Endothelial cell of umbilical vein (primary cell): ENCODE results near the gene PTPRD. TPM values are rescaled to one million over a fixed set of nuclear protein-coding genes. Genes with fewer than 3 reads are reported as not detected.

Experiments used
- BruUV-seq: library from RNA; stranded (reverse); fragments of 400-500 nt; replicated peaks from 2 replicates; lab custom pipeline; 2021; lab: Mats Ljungman, UMichigan
- CTCF ChIA-PET: fragments of 300-600, 350-600 bp; sonication (Branson Sonifier 250); formaldehyde crosslinking; loops from one replicate; lab custom pipeline; 2021; ENCODE audit warnings: antibody characterized with exemption, inconsistent platforms; lab: Charles Lee
- POLR2A ChIA-PET: fragments of 300-600, 350-600 bp; sonication (Branson Sonifier 250); formaldehyde crosslinking; loops from one replicate; lab custom pipeline; 2021; ENCODE audit warnings: antibody characterized with exemption, inconsistent platforms; lab: Charles Lee
- DNase-seq: peaks from one replicate; pipeline ENCODE4 v3.0.0-alpha.2; 2011; ENCODE audit warnings: low read depth, low spot score
- FAIRE-seq: peaks from 2 replicates; lab custom pipeline; 2011; peaks lifted over from hg19 to GRCh38; lab: Jason Lieb, UNC
- H2AFZ ChIP-seq: 2 replicates; pipeline ENCODE4 v1.6.0; 2012; ENCODE audit warnings: low read depth, low read length, control low read depth, inconsistent platforms
- H3K27ac ChIP-seq: 2 replicates; pipeline ENCODE4 v1.5.1; 2011; ENCODE audit warnings: low read depth, mild to moderate bottlenecking, control low read depth, low read length, moderate library complexity; ENCODE audit not compliant: insufficient read depth
- H3K27me3 ChIP-seq, 2 experiments: 2 replicates each; pipeline versions ENCODE4 v1.6.0 to v1.6.1; 2011; ENCODE audit warnings: low read length in 2 of 2, mixed read lengths in 1 of 2; ENCODE audit not compliant: control insufficient read depth in 2 of 2, insufficient read depth in 2 of 2
- H3K36me3 ChIP-seq, 2 experiments: 2 replicates in 1 of 2; 3 replicates in 1 of 2; pipeline ENCODE4 v1.5.1; 2011; ENCODE audit warnings: low read length in 2 of 2, mild to moderate bottlenecking in 1 of 2, moderate library complexity in 1 of 2; ENCODE audit not compliant: control insufficient read depth in 2 of 2, insufficient read depth in 2 of 2; ENCODE audit errors: extremely low read depth in 1 of 2
- H3K4me1 ChIP-seq: 3 replicates; pipeline ENCODE4 v1.5.1; 2011; ENCODE audit warnings: mild to moderate bottlenecking, low read length; ENCODE audit not compliant: control insufficient read depth, insufficient read depth; ENCODE audit errors: extremely low read depth
- H3K4me2 ChIP-seq: 2 replicates; pipeline ENCODE4 v1.6.1; 2011; ENCODE audit warnings: low read length, control low read depth, mixed read lengths; ENCODE audit not compliant: insufficient read depth
- H3K4me3 ChIP-seq, 3 experiments: fragments of 200-600 bp in 1 of 3; sonication (generic), shearing (Covaris generic) in 1 of 3; replicated peaks in 1 of 3; 2 replicates each; pipeline ENCODE4 v1.5.1; 2011 to 2016; ENCODE audit warnings: control low read depth in 3 of 3, low read length in 3 of 3, mild to moderate bottlenecking in 2 of 3, inconsistent platforms in 1 of 3, low read depth in 1 of 3, moderate library complexity in 1 of 3; ENCODE audit not compliant: insufficient read depth in 1 of 3
- H3K79me2 ChIP-seq: 2 replicates; pipeline ENCODE4 v1.6.0; 2012; ENCODE audit warnings: low read length, inconsistent platforms; ENCODE audit not compliant: control insufficient read depth, insufficient read depth
- H3K9ac ChIP-seq: replicated peaks from 2 replicates; pipeline ENCODE3; 2011; ENCODE audit warnings: low read length, control low read depth; ENCODE audit not compliant: insufficient read depth; ENCODE audit errors: extremely low read depth
- H3K9me1 ChIP-seq: replicated peaks from 3 replicates; pipeline ENCODE4 v1.6.0; 2011; ENCODE audit warnings: mild to moderate bottlenecking, low read length; ENCODE audit not compliant: control insufficient read depth, insufficient read depth; ENCODE audit errors: extremely low read depth
- H3K9me3 ChIP-seq: replicated peaks from 2 replicates; pipeline ENCODE4 v1.5.1; 2012; ENCODE audit warnings: low read length, inconsistent platforms; ENCODE audit not compliant: control insufficient read depth, insufficient read depth
- H4K20me1 ChIP-seq: replicated peaks from 2 replicates; pipeline ENCODE3; 2011; ENCODE audit warnings: mild to moderate bottlenecking, low read length; ENCODE audit not compliant: control insufficient read depth, insufficient read depth; ENCODE audit errors: extremely low read depth
- EZH2 ChIP-seq: IDR thresholded peaks from 2 replicates; pipeline ENCODE4 v1.6.1; 2012; ENCODE audit warnings: borderline replicate concordance, low read depth, mild to moderate bottlenecking, moderate library complexity, low read length, inconsistent platforms; ENCODE audit not compliant: severe bottlenecking
- FOS ChIP-seq: IDR thresholded peaks from 2 replicates; pipeline ENCODE4 v1.6.1; 2011; ENCODE audit warnings: mild to moderate bottlenecking, low read length, moderate library complexity, borderline replicate concordance; ENCODE audit not compliant: insufficient read depth
- GATA2 ChIP-seq: IDR thresholded peaks from 2 replicates; pipeline ENCODE4 v1.7.0; 2011; ENCODE audit warnings: low read depth, mild to moderate bottlenecking, moderate library complexity, mixed read lengths, low read length; ENCODE audit not compliant: insufficient read length, insufficient read depth
- JUN ChIP-seq: IDR thresholded peaks from 2 replicates; pipeline ENCODE4 v1.6.1; 2011; ENCODE audit warnings: borderline replicate concordance, low read depth; ENCODE audit not compliant: insufficient read length, insufficient read depth
- MYC ChIP-seq: IDR thresholded peaks from one replicate; pipeline ENCODE4 v1.6.1; 2011; ENCODE audit warnings: mild to moderate bottlenecking, low read depth, low read length
- POLR2A ChIP-seq: IDR thresholded peaks from 2 replicates; pipeline ENCODE4 v1.6.1; 2012; ENCODE audit warnings: low read depth, mild to moderate bottlenecking, control low read depth, low read length
- POLR2AphosphoS5 ChIP-seq: IDR thresholded peaks from 2 replicates; pipeline ENCODE4 v1.6.1; 2012; ENCODE audit warnings: low read depth, mild to moderate bottlenecking, control low read depth, low read length, moderate library complexity; ENCODE audit not compliant: insufficient read depth
- dilution Hi-C: fragments of 300-500 bp; cut with MboI; formaldehyde crosslinking; loops from one replicate; pipeline ENCODE4 v1.15.0; 2019; ENCODE audit warnings: low sequenced_read_pairs; ENCODE audit not compliant: extremely low pct_ligation_motif_present
- intact Hi-C: fragments of 100-400 bp; cut with micrococcal nuclease; formaldehyde crosslinking; loops from one replicate; pipeline ENCODE4 v1.10.0; 2022
- polyA plus RNA-seq, 4 experiments: library from polyadenylated mRNA; depleted of rRNA in 3 of 4; stranded (reverse) in 3 of 4; unstranded in 1 of 4; fragments of >200 nt; gene quantifications; 2 replicates each; pipeline versions ENCODE4 v1.2.1 to v1.2.3, GENCODE V29; 2011 to 2012; ENCODE audit warnings: missing spikeins in 1 of 4
- total RNA-seq: library from RNA; stranded (reverse); gene quantifications from 2 replicates; pipeline ENCODE4 v1.2.3, GENCODE V29; 2021
- TF ChIP-seq, protein P1 (sequence below), 2 donors: IDR thresholded peaks; 1 replicate in 1 of 2; 2 replicates in 1 of 2; pipeline ENCODE4 v1.5.1; 2011; ENCODE audit warnings: low read length in 2 of 2, mild to moderate bottlenecking in 2 of 2, moderate library complexity in 2 of 2, control low read depth in 1 of 2, inconsistent platforms in 1 of 2, low read depth in 1 of 2; ENCODE audit not compliant: insufficient read depth in 1 of 2; ENCODE audit errors: extremely low read depth in 1 of 2
- TF ChIP-seq, protein P2 (sequence below): IDR thresholded peaks from 2 replicates; pipeline ENCODE4 v1.6.1; 2011; ENCODE audit not compliant: insufficient read depth, insufficient read length

PTPRD gene
- total and polyA plus RNA-seq, 2 donors (not counting 3 experiments of a cell fraction or from before 2014, with no cell fraction given), result 5.5 to 5.7 TPM

DNA sequence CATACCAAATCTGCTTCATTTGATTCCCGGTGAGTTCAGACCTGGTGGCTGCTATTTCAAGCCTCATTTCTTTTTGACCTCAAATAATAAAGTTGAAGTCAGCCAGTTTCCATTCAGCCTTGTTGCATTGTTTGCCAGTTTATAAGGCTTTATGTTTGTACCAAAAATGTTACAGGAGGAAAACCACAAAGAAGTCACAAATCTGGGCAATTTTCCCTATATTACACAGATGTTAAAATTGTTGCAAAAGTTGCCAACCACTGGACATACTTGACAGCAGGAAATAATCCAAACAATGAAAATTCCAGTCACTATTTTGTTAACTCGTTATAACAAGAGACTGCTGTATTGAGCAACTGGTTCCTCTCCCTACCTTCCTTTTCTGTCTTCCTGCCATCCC, 1488.2 kb downstream of the PTPRD start:
- no peaks in the 10 kb centered on the region for H3K9me3 ChIP-seq
- no peaks in the 10 kb centered on the region for H4K20me1 ChIP-seq
- H3K9me1 ChIP-seq, result no peaks in the 10 kb centered on the region
- no peak overlapping the region for H2AFZ ChIP-seq
- H3K9ac ChIP-seq, result no peak overlapping the region
- ChIA-PET CTCF (no interaction called here), POLR2A (no interaction called here)
- TF ChIP-seq, protein P1, sequence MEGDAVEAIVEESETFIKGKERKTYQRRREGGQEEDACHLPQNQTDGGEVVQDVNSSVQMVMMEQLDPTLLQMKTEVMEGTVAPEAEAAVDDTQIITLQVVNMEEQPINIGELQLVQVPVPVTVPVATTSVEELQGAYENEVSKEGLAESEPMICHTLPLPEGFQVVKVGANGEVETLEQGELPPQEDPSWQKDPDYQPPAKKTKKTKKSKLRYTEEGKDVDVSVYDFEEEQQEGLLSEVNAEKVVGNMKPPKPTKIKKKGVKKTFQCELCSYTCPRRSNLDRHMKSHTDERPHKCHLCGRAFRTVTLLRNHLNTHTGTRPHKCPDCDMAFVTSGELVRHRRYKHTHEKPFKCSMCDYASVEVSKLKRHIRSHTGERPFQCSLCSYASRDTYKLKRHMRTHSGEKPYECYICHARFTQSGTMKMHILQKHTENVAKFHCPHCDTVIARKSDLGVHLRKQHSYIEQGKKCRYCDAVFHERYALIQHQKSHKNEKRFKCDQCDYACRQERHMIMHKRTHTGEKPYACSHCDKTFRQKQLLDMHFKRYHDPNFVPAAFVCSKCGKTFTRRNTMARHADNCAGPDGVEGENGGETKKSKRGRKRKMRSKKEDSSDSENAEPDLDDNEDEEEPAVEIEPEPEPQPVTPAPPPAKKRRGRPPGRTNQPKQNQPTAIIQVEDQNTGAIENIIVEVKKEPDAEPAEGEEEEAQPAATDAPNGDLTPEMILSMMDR (IDR thresholded peaks at IDR 0.05; ENCODE audit: extremely low read depth in 1 of 2, insufficient read depth in 1 of 2, low read depth in 1 of 2, low read length in 2 of 2), result no peak
- TF ChIP-seq GATA2 (no peak), JUN (no peak), POLR2AphosphoS5 (no peak), FOS (no peak), EZH2 (no peak), POLR2A (no peak), MYC (no peak)
- TF ChIP-seq, protein P2, sequence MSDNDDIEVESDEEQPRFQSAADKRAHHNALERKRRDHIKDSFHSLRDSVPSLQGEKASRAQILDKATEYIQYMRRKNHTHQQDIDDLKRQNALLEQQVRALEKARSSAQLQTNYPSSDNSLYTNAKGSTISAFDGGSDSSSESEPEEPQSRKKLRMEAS, result no peak
- no TSS peak for BruUV-seq
- H3K27me3 ChIP-seq, result no peaks in the 10 kb centered on the region
- no peak overlapping the region for H3K4me2 ChIP-seq
- H3K79me2 ChIP-seq, result no peaks in the 10 kb centered on the region
- dilution Hi-C loops (no loop called here), intact Hi-C loops (no loop called here)
- no peaks in the 10 kb centered on the region for H3K36me3 ChIP-seq
- no peak overlapping the region for H3K27ac ChIP-seq
- no peak for FAIRE-seq
- H3K4me1 ChIP-seq, result no peaks in the 10 kb centered on the region
- H3K4me3 ChIP-seq, result no peak overlapping the region
- no peak for DNase-seq
